NCI-H345 (cell line): ENCODE measurements around the gene TSPAN7.

Source experiments
- DNase-seq: peaks from one replicate; lab custom pipeline; 2025; lab: John Stamatoyannopoulos, UW

Gene TSPAN7

DNA sequence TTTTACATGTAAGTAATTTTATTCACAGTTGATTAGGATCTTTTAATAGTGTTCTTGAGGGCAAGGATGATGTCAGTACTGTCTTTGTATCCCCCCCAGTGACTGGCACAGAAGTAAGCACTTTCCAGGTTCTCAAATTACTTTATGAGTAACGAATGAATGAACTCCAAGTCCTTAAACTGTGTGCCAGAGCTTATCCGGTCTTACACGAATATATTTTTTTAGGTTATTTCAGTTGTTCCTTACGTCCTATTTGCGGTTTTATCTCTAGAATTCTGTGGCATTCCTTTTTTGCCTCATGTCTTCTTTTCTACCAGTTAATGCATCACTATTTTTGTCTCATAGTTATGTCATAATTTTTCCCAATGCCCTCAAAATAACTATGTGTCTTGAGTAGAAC, 133.1 kb downstream of the TSPAN7 start:
- DNase-seq: no peak

DNA sequence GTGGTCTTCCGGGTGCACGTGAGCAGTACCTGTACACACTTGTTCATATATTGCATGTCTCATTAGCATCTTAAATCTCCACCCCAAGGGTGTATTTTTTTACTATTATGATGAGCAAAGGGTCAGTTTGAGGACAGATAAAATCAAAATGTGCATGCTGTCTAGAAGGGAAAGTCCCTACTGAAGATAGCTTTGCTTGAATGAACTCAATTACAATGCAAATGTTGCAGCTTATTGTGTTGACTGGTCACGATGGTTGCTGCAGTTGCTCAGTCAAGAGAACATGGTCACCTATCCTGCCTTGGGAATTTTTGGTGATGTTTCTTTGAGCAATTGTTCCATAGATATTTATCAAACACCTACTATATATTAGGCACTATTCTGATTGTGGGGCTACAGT, 136.1 kb downstream of the TSPAN7 start:
- DNase-seq: no peak

DNA sequence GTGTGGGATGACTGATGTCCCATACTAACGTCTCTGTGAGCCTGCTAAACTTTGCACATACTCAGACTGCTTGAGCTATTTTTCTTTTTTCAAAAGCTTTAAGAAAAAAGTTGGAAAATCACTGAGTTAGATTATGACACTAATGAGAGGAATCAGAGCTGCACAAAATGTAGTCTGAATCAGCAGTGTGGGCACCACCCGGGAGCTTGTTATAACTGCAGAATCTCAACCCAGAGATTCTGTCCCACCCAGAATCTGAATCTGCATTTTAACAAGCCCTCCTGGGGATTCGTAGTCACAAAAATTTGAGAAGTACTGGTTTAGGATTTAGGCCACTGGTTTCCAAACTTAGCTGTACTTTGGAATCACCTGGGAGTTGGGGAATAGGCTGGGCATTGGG, 137.8 kb downstream of the TSPAN7 start:
- DNase-seq: no peak

DNA sequence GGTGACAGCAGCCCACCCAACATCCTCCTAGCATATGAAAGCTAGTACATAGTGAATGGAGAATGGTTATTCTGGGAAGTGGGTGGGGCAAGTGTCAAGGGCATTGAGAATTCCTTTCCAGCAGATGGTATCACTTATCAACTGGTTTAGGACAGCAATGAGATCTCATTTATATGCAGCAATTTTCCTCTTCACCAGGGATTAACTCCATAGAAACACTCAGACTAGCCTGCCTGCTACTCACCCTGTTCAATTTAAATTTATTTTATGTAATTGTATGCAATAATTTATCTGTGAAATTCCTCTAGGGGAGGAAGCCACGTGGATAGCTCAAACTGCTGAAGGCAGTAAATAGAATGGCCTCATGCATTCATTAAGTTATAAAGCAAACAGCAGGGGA, 138.4 kb downstream of the TSPAN7 start:
- no peak for DNase-seq

DNA sequence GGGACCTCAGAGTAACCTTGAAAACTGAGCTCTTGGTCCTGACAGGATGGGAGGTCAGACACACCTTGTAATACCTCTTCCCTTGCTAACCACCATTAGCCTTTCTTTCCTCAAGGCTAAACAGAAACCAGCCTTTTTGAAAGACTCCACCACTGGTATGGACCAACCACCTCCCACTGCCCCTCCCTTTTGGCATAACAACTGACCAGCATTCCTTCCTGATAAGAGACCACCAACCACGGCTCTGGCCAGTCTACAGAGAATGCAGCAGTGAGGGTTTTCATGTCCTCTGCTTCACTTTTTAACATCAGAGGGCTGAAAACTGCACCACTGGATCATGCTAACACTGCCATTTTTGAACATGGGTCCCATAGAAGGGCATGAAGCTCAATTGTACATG, 139.7 kb downstream of the TSPAN7 start:
- no peak for DNase-seq

DNA sequence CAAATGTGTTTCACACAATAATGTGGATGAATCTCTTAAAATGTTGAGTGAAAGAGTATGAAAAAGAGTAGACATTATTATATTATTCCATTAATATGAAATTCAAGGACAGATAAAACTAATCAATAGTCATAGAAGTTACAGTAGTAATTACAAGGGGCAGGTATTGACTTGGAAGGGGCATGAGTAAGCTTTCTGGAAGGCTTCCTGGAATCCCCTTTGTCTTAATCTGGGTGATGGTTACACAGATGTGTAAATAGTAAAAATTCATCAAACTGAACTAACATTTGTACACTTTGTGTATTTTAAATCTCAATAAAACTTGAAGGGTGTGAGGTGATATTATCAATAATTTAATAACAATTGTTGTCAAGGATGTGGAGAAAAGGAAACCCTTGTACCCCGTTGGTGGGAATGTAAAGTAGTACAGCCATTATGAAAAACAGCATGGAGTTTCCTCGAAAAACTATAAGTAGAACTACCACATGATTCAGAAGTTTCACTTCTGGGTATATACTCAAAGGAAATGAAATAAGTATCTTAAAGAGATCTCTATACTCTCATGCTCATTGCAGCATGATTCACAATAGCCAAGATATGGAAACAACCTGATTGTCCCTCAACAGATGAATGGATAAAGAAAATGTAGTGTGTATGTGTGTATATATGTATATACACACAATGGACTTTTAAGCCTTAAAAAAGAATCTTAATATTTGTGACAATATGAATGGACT, 143.0 kb downstream of the TSPAN7 start:
- no peak for DNase-seq

DNA sequence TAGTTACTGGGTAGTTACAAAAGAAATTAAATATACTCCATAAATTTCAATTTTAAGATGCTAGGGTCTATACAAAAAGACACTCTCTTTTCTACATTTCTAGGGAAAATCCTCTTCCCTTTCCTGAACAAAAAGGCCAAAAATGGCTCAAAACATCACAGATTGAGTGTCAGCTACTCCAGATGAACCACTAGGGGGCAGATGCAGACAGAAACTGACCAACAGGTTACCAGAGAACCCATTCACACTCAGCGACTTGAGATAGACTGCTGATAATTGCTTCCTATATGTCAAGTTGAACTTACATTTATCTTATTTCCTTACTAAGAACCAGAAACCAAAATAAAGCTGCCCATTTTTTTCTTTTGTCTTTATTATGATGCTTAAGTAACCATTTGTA, 156.5 kb downstream of the TSPAN7 start:
- peak; percentile 9 for DNase-seq

DNA sequence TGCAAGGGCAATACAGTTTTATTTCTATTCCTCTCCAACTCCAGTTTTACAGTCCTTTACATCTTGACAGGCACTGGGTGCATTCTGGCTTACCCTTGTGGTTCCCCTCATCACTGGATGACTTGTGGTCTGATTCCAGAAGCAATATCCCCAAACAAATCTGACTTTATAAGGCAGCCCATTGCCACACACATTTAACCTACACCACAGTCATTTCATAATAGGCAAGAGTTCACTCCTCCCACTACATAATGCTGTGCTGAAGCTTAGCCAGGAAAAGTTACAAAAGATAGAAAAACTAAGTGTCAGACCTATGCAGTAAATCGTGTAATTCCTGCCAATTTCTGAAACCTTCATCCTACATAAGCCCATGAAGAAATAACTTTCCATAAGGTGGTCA, 157.0 kb downstream of the TSPAN7 start:
- DNase-seq: no peak

DNA sequence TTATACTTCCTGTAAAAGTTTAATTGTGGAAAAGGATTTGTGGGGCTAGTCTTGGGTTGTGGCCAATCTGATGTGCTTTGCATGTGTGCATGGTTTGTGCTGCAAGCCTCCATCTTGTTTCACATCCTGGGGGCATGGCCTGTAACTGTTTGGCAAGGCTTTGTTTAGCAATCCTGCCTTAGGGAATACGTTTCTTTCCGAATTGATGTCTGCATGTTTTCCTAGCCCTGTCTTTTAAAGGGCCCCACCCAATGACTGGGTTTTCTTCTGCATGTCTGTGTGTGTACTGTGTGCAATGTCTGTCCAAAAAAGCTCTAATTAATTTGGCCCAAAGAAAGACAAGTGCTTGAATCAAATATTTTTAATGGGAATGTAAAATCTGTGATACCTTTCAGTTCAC, 165.3 kb downstream of the TSPAN7 start:
- no peak for DNase-seq

DNA sequence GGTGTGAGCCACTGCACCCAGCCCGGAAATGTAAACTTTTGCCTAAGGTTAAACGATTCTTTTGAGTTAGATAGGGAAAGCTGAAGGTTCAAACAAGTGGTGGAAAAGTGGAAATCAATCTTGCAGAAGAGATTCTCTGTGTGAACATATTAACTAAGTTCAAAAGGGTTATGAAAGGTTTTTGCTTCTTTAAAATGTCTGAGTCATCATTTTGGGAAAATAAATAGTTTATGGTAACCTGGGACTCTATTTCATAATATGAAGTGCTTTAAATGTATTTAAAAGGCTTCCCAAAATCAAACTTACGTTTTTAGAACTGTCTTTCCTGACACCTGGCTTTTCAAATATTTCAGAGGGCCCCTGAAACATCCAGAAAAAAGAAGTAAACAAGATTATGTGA, 166.3 kb downstream of the TSPAN7 start:
- no peak for DNase-seq

DNA sequence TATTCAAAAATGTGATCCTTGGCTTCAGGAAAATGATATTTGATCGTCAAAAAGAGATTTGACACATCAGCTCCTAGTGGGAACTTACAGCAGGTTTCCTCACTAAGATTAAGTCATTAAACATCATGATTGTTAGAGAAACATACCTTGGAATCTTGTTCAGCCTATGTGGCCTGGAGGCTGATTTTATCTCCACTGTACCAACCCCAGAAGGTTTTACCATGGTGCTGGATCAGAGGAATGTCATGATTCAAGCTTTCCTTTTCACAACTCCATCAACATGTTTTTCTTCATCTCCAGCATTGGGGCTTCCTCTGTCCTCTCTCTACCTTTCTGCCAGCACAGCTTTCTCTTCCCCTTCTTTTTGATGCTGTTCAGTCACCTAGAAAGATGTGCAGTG, 171.5 kb downstream of the TSPAN7 start:
- DNase-seq: no peak
